ENCODE measurements around the gene NDNF. TPM values are rescaled to one million over a fixed set of nuclear protein-coding genes. Genes with fewer than 3 reads are reported as not detected.

The NDNF gene
- total RNA-seq, 1 experiment from 2014 or later = 2.4 TPM

DNA sequence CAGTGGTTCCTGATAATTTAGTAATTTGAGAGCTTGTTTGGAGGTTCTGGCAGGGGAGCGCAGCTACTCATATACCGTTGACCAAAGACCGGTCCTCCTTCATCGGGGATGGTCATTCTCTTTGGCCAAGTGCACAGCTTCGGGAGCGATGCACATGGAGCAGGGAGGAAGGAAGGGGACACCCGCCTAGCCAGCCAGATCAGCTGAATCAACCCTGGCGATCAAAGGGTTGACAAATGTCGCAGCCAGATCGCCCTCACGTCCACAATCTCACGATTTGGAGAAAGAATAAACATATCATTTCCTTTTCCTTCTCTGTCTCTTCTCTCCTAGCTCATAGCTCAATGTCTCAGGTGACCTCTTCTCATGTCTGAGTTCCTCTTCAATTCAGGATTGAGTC lies 11.1 kb downstream of the NDNF start:
- TF ChIP-seq CREM (CRISPR knock-in tag; IDR thresholded peaks at IDR 0.05) (no peak), GABPB1 (CRISPR knock-in tag; IDR thresholded peaks at IDR 0.05) (no peak), GRHL2 (CRISPR knock-in tag; IDR thresholded peaks at IDR 0.05; ENCODE audit: insufficient replicate concordance, severe bottlenecking) (no peak), ESRRA (CRISPR knock-in tag; IDR thresholded peaks at IDR 0.05; ENCODE audit: borderline replicate concordance) (no peak), JUN (CRISPR knock-in tag; IDR thresholded peaks at IDR 0.05) (no peak), MYBL2 (CRISPR knock-in tag; IDR thresholded peaks at IDR 0.05) (no peak), NFE2L1 (CRISPR knock-in tag; IDR thresholded peaks at IDR 0.05) (no peak)
- TF ChIP-seq, protein P1, sequence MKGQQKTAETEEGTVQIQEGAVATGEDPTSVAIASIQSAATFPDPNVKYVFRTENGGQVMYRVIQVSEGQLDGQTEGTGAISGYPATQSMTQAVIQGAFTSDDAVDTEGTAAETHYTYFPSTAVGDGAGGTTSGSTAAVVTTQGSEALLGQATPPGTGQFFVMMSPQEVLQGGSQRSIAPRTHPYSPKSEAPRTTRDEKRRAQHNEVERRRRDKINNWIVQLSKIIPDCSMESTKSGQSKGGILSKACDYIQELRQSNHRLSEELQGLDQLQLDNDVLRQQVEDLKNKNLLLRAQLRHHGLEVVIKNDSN (CRISPR knock-in tag; IDR thresholded peaks at IDR 0.05) = no peak
- TF ChIP-seq, protein P2, sequence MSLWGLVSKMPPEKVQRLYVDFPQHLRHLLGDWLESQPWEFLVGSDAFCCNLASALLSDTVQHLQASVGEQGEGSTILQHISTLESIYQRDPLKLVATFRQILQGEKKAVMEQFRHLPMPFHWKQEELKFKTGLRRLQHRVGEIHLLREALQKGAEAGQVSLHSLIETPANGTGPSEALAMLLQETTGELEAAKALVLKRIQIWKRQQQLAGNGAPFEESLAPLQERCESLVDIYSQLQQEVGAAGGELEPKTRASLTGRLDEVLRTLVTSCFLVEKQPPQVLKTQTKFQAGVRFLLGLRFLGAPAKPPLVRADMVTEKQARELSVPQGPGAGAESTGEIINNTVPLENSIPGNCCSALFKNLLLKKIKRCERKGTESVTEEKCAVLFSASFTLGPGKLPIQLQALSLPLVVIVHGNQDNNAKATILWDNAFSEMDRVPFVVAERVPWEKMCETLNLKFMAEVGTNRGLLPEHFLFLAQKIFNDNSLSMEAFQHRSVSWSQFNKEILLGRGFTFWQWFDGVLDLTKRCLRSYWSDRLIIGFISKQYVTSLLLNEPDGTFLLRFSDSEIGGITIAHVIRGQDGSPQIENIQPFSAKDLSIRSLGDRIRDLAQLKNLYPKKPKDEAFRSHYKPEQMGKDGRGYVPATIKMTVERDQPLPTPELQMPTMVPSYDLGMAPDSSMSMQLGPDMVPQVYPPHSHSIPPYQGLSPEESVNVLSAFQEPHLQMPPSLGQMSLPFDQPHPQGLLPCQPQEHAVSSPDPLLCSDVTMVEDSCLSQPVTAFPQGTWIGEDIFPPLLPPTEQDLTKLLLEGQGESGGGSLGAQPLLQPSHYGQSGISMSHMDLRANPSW (CRISPR knock-in tag; conservative IDR thresholded peaks at IDR 0.05; ENCODE audit: low read depth) = no peak
- ChIA-PET POLR2A (interaction anchor here (0.7 kb wide), 1 partner anchor 11 kb away, joined by 3 read pairs; the partner anchor contains the start of gene NDNF), CTCF (no interaction called here)
- no peaks in the 10 kb centered on the region for H3K36me3 Mint-ChIP-seq
- no peaks in the 10 kb centered on the region for H3K27me3 Mint-ChIP-seq (ENCODE audit: low read depth)
- H3K27ac Mint-ChIP-seq = no peak overlapping the region
- no peak for ATAC-seq
- DNase-seq (ENCODE audit: low spot score) = no peak
- H3K4me3 Mint-ChIP-seq = no peak overlapping the region
- peaks cover 29% of the 10 kb centered on the region for H3K4me1 Mint-ChIP-seq
- H3K9me3 Mint-ChIP-seq = no peaks in the 10 kb centered on the region

DNA sequence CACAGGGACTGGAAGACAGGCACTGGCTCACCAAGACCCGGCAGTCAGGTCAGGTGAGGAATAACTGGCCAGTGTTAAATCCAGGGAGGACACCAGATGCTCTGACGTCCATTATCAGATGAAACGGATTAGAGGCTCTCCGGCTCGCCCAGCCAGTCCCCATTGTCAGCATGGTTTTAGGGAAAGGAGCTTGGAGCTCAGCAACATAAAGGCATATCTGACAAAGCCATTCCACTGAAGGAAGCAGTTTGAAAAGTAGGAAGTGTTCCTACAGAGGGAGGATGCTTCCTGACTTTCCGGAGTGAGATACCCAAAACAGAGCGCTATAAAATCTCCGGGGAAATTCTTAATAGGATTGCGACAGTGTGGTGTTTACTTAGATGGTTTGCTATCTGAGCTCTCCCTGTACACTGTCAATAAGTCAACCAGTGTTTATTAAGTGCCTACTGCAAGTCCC lies 14.8 kb downstream of the NDNF start:
- peaks cover 30% of the 10 kb centered on the region for H3K4me1 Mint-ChIP-seq
- ATAC-seq (peak; percentile 71), DNase-seq (ENCODE audit: low spot score) (no peak)
- ChIA-PET CTCF (interaction anchor here (1.7 kb wide), 1 partner anchor 13 kb away, joined by 11 read pairs; no protein-coding TSS in a partner anchor), POLR2A (no interaction called here)
- H3K36me3 Mint-ChIP-seq = no peaks in the 10 kb centered on the region
- no peak overlapping the region for H3K4me3 Mint-ChIP-seq
- TF ChIP-seq ETV6 (CRISPR knock-in tag; IDR thresholded peaks at IDR 0.05) (0 out of 2 replicates have a peak, but pooled peaks have one; percentile 23), IRF2 (CRISPR knock-in tag; IDR thresholded peaks at IDR 0.05; ENCODE audit: borderline replicate concordance, low read depth) (no peak)
- H3K9me3 Mint-ChIP-seq = 0 out of 2 replicates have a peak, but pooled peaks cover 2% of the 10 kb centered on the region
- H3K27ac Mint-ChIP-seq = no peak overlapping the region
- no peaks in the 10 kb centered on the region for H3K27me3 Mint-ChIP-seq (ENCODE audit: low read depth)

DNA sequence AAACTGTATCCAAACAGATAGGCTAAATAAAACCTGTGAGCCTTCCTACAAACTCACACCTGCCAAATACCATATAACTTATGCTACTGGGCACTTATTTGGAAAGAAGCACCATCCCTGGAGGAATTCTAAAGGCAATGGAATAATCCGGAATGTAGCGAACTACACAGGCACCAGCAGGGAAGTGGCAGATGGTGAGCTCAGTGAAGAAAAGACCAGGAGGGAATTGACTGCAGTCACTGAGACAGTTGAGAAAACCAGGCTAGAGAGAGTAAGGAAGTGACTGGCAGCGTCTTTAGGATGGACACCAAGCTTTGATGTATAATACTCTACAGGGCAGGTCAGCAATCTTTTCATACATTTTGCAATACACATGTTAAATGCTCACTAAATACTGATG lies 16.3 kb downstream of the NDNF start:
- Mint-ChIP-seq H3K4me3 (no peak overlapping the region), H3K9me3 (0 out of 2 replicates have a peak, but pooled peaks cover 2% of the 10 kb centered on the region), H3K4me1 (peaks cover 21% of the 10 kb centered on the region), H3K27me3 (ENCODE audit: low read depth) (no peaks in the 10 kb centered on the region), H3K27ac (no peak overlapping the region), H3K36me3 (no peaks in the 10 kb centered on the region)
- DNase-seq (ENCODE audit: low spot score) = no peak
- CTCF ChIA-PET = no interaction called here
- POLR2A ChIA-PET = no interaction called here
- TF ChIP-seq ATF1 (CRISPR knock-in tag; IDR thresholded peaks at IDR 0.05) (no peak), TEAD1 (CRISPR knock-in tag; IDR thresholded peaks at IDR 0.05) (no peak)
- TF ChIP-seq, protein P3, sequence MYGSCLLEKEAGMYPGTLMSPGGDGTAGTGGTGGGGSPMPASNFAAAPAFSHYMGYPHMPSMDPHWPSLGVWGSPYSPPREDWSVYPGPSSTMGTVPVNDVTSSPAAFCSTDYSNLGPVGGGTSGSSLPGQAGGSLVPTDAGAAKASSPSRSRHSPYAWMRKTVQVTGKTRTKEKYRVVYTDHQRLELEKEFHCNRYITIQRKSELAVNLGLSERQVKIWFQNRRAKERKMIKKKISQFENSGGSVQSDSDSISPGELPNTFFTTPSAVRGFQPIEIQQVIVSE (CRISPR knock-in tag; IDR thresholded peaks at IDR 0.05; ENCODE audit: borderline replicate concordance) = no peak
- TF ChIP-seq, protein P4, sequence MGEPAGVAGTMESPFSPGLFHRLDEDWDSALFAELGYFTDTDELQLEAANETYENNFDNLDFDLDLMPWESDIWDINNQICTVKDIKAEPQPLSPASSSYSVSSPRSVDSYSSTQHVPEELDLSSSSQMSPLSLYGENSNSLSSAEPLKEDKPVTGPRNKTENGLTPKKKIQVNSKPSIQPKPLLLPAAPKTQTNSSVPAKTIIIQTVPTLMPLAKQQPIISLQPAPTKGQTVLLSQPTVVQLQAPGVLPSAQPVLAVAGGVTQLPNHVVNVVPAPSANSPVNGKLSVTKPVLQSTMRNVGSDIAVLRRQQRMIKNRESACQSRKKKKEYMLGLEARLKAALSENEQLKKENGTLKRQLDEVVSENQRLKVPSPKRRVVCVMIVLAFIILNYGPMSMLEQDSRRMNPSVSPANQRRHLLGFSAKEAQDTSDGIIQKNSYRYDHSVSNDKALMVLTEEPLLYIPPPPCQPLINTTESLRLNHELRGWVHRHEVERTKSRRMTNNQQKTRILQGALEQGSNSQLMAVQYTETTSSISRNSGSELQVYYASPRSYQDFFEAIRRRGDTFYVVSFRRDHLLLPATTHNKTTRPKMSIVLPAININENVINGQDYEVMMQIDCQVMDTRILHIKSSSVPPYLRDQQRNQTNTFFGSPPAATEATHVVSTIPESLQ (CRISPR knock-in tag; IDR thresholded peaks at IDR 0.05) = no peak
- ATAC-seq = no peak

Data from WTC11 (cell line).